ENCODE measurements around the gene CDC42EP3.

Gene CDC42EP3

DNA sequence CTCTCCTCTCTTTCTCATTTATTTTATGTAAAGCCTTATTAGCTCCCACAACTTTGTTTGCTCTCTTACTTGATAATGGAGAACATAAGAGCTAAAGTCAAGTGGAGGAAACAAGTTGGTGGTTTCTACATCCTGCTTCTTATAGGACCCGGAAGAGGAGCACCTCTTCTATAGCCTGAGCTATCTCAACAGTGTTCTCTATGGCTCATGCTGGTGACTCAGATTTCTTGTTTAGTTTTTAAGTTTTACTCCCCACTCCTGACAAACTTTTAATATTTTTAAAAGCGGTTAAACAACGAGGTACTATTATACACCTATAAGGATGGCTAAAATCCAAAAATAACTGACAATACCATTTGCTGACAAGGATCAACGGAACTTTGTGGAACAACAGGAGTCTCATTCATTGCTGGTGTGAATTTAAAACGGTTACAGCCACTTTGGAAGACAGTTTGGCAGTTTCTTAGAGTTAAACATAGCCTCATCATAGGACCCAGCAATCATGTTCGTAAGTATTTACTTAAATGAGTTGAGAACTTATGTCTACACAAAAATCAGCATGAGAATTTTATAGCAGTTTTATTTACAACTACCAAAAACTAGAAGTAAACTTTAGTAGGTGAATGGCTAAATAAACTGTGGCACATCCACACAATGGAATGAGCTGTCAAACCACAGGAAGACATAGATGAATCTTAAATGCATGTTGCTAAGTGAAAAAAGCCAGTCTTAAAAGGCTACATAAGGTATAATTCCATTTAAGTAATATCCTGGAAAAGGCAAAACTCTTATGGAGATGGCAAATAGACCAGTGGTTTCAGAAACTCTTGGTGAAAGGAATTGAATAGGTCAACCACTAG lies 12.7 kb upstream of the CDC42EP3 start:
- H3K27me3 ChIP-seq (ENCODE audit: control insufficient read depth in 1 of 2, insufficient read depth in 2 of 2, low read length in 2 of 2) = no peaks in the 10 kb centered on the region
- H3K4me3 ChIP-seq (ENCODE audit: low read depth in 1 of 2, low read length in 2 of 2) = no peak overlapping the region
- peaks cover 0 to 3% of the 10 kb centered on the region in 2 donors for H3K4me1 ChIP-seq (ENCODE audit: control insufficient read depth in 1 of 2, insufficient read depth in 2 of 2, low read length in 2 of 2)
- no peak overlapping the region for H3K9ac ChIP-seq (ENCODE audit: low read depth in 1 of 2, low read length in 2 of 2)
- H3K9me3 ChIP-seq (ENCODE audit: control insufficient read depth in 1 of 2, low read length in 2 of 2) = no peaks in the 10 kb centered on the region
- no peaks in the 10 kb centered on the region for H3K36me3 ChIP-seq (ENCODE audit: control insufficient read depth in 1 of 2, insufficient read depth in 2 of 2, low read length in 2 of 2)
- no peak overlapping the region for H3K27ac ChIP-seq (ENCODE audit: low read depth, low read length)

DNA sequence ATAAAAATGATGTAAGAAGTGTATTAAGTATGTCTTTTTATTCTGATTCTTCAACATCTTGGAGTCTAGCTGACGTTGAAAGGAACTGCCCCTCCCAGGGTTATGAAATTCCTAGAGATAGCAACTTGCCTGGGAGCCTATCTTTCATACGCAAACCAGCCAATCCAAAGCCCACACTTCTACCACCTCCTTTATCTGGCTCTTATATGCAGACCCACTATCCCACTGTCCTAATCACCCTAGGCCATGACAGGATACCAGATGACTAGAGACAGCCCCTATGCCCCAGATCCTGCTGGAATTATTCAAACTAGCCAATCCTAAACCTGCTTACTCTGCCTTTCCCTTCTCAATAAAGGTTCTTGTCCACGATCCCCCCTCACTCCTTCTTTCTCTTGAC lies 11.8 kb upstream of the CDC42EP3 start:
- Histone ChIP-seq H3K36me3 (ENCODE audit: control insufficient read depth in 1 of 2, insufficient read depth in 2 of 2, low read length in 2 of 2) (no peaks in the 10 kb centered on the region), H3K4me1 (ENCODE audit: control insufficient read depth in 1 of 2, insufficient read depth in 2 of 2, low read length in 2 of 2) (peaks cover 0 to 3% of the 10 kb centered on the region in 2 donors), H3K27ac (ENCODE audit: low read depth, low read length) (no peak overlapping the region), H3K4me3 (ENCODE audit: low read depth in 1 of 2, low read length in 2 of 2) (no peak overlapping the region), H3K9ac (ENCODE audit: low read depth in 1 of 2, low read length in 2 of 2) (no peak overlapping the region), H3K27me3 (ENCODE audit: control insufficient read depth in 1 of 2, insufficient read depth in 2 of 2, low read length in 2 of 2) (no peaks in the 10 kb centered on the region), H3K9me3 (ENCODE audit: control insufficient read depth in 1 of 2, low read length in 2 of 2) (no peaks in the 10 kb centered on the region)

DNA sequence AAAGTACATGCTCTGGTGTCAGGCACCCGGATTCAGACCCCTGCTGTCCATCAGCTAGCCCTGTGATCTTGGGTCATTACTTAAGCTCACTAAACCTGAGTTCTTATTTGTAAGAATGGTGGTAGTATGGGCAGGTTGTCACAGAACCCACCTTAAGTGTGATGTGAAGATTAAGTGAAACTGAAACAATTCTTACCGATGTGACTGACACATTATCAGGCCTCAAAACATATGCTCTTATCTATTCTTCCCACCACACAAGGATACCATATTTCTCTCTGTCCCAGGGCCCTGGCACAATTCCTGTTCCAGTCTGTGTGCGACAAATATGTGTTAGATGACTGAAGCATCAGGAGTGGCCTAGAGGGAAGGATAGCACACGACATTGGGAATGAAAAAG lies 11.0 kb upstream of the CDC42EP3 start:
- no peak overlapping the region for H3K27ac ChIP-seq (ENCODE audit: low read depth, low read length)
- no peak overlapping the region for H3K4me3 ChIP-seq (ENCODE audit: low read depth in 1 of 2, low read length in 2 of 2)

DNA sequence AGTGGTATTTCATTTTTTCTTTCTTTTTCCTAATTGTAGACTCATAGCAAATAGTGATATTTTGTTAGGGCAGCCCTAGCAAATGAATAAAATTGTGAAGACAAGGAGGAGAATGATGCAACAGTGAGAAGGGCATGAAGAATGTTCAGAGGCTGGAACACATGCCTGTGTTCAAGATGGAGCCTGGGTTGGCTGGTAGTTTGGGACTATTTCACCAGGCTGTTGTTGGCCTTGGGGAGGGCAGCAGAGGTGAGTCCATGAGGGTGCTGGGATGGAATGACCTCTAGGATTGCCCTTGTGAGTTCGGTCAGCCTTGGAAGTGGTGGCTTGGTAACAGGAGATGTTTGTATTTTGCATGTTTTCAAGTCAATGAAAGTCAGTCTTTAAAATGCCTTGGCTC lies 10.1 kb upstream of the CDC42EP3 start:
- H3K9me3 ChIP-seq (ENCODE audit: control insufficient read depth in 1 of 2, low read length in 2 of 2) = no peaks in the 10 kb centered on the region
- peaks cover 0 to 3% of the 10 kb centered on the region in 2 donors for H3K4me1 ChIP-seq (ENCODE audit: control insufficient read depth in 1 of 2, insufficient read depth in 2 of 2, low read length in 2 of 2)
- H3K9ac ChIP-seq (ENCODE audit: low read depth in 1 of 2, low read length in 2 of 2) = no peak overlapping the region
- no peak overlapping the region for H3K27ac ChIP-seq (ENCODE audit: low read depth, low read length)
- H3K4me3 ChIP-seq (ENCODE audit: low read depth in 1 of 2, low read length in 2 of 2) = no peak overlapping the region
- H3K27me3 ChIP-seq (ENCODE audit: control insufficient read depth in 1 of 2, insufficient read depth in 2 of 2, low read length in 2 of 2) = no peaks in the 10 kb centered on the region
- H3K36me3 ChIP-seq (ENCODE audit: control insufficient read depth in 1 of 2, insufficient read depth in 2 of 2, low read length in 2 of 2) = no peaks in the 10 kb centered on the region

More for the DNA sequence above, 11.0 kb upstream of the CDC42EP3 start:
- H3K9ac ChIP-seq (ENCODE audit: low read depth in 1 of 2, low read length in 2 of 2) = no peak overlapping the region
- peaks cover 0 to 3% of the 10 kb centered on the region in 2 donors for H3K4me1 ChIP-seq (ENCODE audit: control insufficient read depth in 1 of 2, insufficient read depth in 2 of 2, low read length in 2 of 2)
- no peaks in the 10 kb centered on the region for H3K9me3 ChIP-seq (ENCODE audit: control insufficient read depth in 1 of 2, low read length in 2 of 2)
- no peaks in the 10 kb centered on the region for H3K36me3 ChIP-seq (ENCODE audit: control insufficient read depth in 1 of 2, insufficient read depth in 2 of 2, low read length in 2 of 2)
- H3K27me3 ChIP-seq (ENCODE audit: control insufficient read depth in 1 of 2, insufficient read depth in 2 of 2, low read length in 2 of 2) = no peaks in the 10 kb centered on the region

DNA sequence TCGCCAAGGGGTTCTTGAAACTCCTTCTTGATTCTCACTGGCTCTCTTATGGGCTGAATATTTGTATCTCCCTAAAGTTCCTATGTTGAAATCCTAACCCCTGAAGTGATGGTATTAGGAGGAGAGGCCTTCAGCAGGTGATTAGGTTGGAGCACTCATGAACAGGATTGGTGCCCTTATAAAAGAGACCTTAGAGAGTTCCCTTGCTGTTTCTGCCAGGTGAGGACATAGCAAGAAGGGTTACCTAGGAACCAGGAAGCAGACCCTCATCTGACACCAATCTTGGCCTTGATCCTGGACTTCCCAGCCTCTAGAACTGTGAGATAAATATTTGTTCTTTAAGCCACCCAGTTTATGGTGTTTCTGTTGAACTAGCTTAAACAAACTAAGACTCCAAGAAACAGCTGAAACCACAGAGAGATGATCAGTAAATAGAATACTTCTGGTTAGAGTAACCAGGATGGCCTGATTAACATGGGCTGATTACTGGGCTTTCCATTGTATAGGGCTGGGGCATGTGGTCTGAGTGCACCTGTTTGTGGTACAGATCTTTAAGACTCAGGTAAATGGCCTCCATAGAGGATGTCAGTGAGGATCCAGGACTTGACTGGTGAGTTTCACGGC lies 7.7 kb upstream of the CDC42EP3 start:
- H3K4me3 ChIP-seq (ENCODE audit: low read depth in 1 of 2, low read length in 2 of 2) = no peak overlapping the region
- H3K4me1 ChIP-seq (ENCODE audit: control insufficient read depth in 1 of 2, insufficient read depth in 2 of 2, low read length in 2 of 2) = peaks cover 0 to 3% of the 10 kb centered on the region in 2 donors
- H3K36me3 ChIP-seq (ENCODE audit: control insufficient read depth in 1 of 2, insufficient read depth in 2 of 2, low read length in 2 of 2) = no peaks in the 10 kb centered on the region
- no peak overlapping the region for H3K9ac ChIP-seq (ENCODE audit: low read depth in 1 of 2, low read length in 2 of 2)
- H3K9me3 ChIP-seq (ENCODE audit: control insufficient read depth in 1 of 2, low read length in 2 of 2) = no peaks in the 10 kb centered on the region
- H3K27me3 ChIP-seq (ENCODE audit: control insufficient read depth in 1 of 2, insufficient read depth in 2 of 2, low read length in 2 of 2) = no peaks in the 10 kb centered on the region
- H3K27ac ChIP-seq (ENCODE audit: low read depth, low read length) = no peak overlapping the region

DNA sequence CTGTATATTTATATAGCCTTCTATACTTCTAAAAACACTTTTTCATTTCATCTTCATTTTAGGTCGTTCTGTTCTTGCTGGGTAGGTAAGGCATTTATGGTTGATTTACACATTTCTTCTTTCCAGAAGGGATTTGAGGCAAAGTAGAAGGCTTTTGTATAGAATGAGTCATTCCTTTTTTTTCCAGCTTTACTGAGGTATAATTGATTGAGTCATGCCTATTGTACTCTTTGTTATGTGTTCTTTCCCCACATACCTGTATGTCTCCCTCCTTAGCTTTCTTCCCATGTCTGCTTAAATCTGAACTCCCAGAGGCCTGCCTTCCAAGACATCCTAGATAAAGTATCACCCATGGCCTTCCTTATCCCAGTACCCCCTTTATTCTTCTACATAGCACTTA lies 4.8 kb upstream of the CDC42EP3 start:
- no peaks in the 10 kb centered on the region for H3K9me3 ChIP-seq (ENCODE audit: control insufficient read depth in 1 of 2, low read length in 2 of 2)
- no peaks in the 10 kb centered on the region for H3K27me3 ChIP-seq (ENCODE audit: control insufficient read depth in 1 of 2, insufficient read depth in 2 of 2, low read length in 2 of 2)
- H3K4me3 ChIP-seq (ENCODE audit: low read depth in 1 of 2, low read length in 2 of 2) = no peak overlapping the region
- no peak overlapping the region for H3K27ac ChIP-seq (ENCODE audit: low read depth, low read length)
- no peaks in the 10 kb centered on the region for H3K4me1 ChIP-seq (ENCODE audit: control insufficient read depth in 1 of 2, insufficient read depth in 2 of 2, low read length in 2 of 2)
- H3K36me3 ChIP-seq (ENCODE audit: control insufficient read depth in 1 of 2, insufficient read depth in 2 of 2, low read length in 2 of 2) = no peaks in the 10 kb centered on the region
- H3K9ac ChIP-seq (ENCODE audit: low read depth in 1 of 2, low read length in 2 of 2) = no peak overlapping the region

DNA sequence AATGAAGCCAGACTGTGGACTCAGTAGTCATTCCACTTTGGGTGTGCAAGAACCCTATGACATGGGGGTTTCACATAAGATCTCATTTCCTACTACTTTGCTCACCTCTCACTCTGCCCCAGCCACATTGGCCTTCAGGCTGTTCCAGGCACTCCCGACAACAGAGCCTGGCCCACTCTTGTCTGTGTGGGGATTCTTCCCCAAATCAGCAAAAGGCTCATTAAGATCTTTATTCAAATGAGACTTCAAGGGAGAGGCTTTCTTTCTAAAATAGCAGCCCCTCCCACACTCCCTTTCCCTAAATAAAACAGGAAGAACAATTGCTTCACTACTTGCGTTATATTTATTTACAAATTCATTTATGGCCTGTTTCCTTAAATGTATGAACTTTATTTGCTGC lies 3.5 kb upstream of the CDC42EP3 start:
- Histone ChIP-seq H3K4me3 (ENCODE audit: low read depth in 1 of 2, low read length in 2 of 2) (no peak overlapping the region), H3K9ac (ENCODE audit: low read depth in 1 of 2, low read length in 2 of 2) (no peak overlapping the region), H3K27ac (ENCODE audit: low read depth, low read length) (no peak overlapping the region), H3K27me3 (ENCODE audit: control insufficient read depth in 1 of 2, insufficient read depth in 2 of 2, low read length in 2 of 2) (peaks cover 3 to 11% of the 10 kb centered on the region in 2 donors), H3K36me3 (ENCODE audit: control insufficient read depth in 1 of 2, insufficient read depth in 2 of 2, low read length in 2 of 2) (no peaks in the 10 kb centered on the region), H3K9me3 (ENCODE audit: control insufficient read depth in 1 of 2, low read length in 2 of 2) (no peaks in the 10 kb centered on the region), H3K4me1 (ENCODE audit: control insufficient read depth in 1 of 2, insufficient read depth in 2 of 2, low read length in 2 of 2) (peaks cover 4 to 8% of the 10 kb centered on the region in 2 donors)

DNA sequence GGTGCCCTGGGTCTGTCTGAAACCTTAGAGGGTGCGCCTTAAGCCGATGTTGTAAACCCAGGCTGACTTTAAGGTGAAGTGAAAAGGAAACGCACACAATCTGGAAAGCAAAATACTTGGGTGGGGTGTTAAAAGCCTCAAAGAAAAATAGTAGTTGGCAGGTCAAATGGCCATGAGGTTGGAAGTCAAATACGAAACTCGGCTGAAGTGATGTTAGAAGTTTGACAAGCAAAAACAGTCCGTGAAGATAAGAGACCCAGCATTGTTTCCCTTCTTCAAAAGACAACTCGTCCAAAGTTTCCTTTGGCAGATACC lies 1.4 kb upstream of the CDC42EP3 start:
- peaks cover 4 to 13% of the 10 kb centered on the region in 2 donors for H3K4me1 ChIP-seq (ENCODE audit: control insufficient read depth in 1 of 2, insufficient read depth in 2 of 2, low read length in 2 of 2)
- H3K9ac ChIP-seq (ENCODE audit: low read depth in 1 of 2, low read length in 2 of 2) = peak overlapping the region; percentile 60 to 68
- no peak overlapping the region for H3K27ac ChIP-seq (ENCODE audit: low read depth, low read length)
- no peaks in the 10 kb centered on the region for H3K36me3 ChIP-seq (ENCODE audit: control insufficient read depth in 1 of 2, insufficient read depth in 2 of 2, low read length in 2 of 2)
- peaks cover 3 to 14% of the 10 kb centered on the region in 2 donors for H3K27me3 ChIP-seq (ENCODE audit: control insufficient read depth in 1 of 2, insufficient read depth in 2 of 2, low read length in 2 of 2)
- peak overlapping the region; percentile 74 to 75 for H3K4me3 ChIP-seq (ENCODE audit: low read depth in 1 of 2, low read length in 2 of 2)
- no peaks in the 10 kb centered on the region for H3K9me3 ChIP-seq (ENCODE audit: control insufficient read depth in 1 of 2, low read length in 2 of 2)

DNA sequence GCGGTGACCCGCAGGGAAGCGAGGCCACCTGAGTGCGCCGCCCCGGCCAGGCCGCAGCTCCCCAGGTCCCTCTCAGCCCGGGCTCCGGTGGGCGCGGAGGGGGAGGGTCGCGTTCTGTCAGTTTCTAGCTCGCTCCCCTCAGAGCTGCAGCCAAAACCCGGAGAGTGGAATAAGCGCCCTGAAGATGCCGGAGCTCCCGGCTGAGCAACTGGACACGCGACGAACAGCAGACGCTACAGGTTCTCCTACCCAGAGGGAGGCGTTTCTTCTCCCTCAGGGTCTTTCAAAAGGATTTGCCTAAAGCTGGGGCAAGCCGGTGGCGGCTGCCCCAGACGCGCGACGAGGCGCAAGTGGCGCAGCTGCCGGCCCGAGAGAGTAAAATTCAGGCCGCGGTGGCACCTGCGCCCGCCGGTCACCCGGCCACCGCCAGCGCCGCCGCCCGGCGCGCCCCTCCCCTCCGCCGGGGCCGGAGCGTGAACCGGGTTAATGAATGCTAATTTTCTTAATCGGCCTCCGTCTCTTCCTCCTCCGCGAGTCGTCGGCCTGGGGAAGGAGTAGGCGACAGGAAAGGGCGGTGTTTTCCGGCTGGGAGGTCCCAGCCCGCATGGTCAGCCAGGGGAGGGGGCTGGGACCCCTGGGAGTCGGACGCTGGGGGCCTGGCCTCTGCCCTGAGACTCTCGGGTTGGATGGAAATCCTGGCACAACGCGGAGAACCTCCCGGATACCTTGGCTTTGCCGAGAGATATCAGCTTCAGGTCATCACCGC lies 845 bp upstream of the CDC42EP3 start:
- Histone ChIP-seq H3K27ac (ENCODE audit: low read depth, low read length) (peak overlapping the region; percentile 84), H3K9ac (ENCODE audit: low read depth in 1 of 2, low read length in 2 of 2) (peak overlapping the region; percentile 60 to 68), H3K4me3 (ENCODE audit: low read depth in 1 of 2, low read length in 2 of 2) (peak overlapping the region; percentile 74 to 75), H3K9me3 (ENCODE audit: control insufficient read depth in 1 of 2, low read length in 2 of 2) (no peaks in the 10 kb centered on the region), H3K27me3 (ENCODE audit: control insufficient read depth in 1 of 2, insufficient read depth in 2 of 2, low read length in 2 of 2) (peaks cover 3 to 14% of the 10 kb centered on the region in 2 donors), H3K36me3 (ENCODE audit: control insufficient read depth in 1 of 2, insufficient read depth in 2 of 2, low read length in 2 of 2) (no peaks in the 10 kb centered on the region), H3K4me1 (ENCODE audit: control insufficient read depth in 1 of 2, insufficient read depth in 2 of 2, low read length in 2 of 2) (peaks cover 4 to 16% of the 10 kb centered on the region in 2 donors)

DNA sequence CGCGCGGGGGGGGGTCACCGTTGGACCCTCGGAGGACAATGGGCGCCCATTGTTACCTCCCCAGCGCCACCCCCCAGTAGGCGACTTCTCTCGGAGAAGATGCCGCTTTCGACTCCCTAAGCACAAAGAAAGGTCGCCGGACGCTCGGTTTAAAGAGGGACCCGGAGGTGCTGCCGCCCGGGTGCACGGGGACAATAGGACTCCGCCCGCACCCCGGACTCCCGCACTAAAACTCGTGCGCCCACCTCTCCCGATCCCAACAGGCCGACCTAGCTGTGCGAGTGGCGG lies 318 bp upstream of the CDC42EP3 start:
- peak overlapping the region; percentile 60 to 68 for H3K9ac ChIP-seq (ENCODE audit: low read depth in 1 of 2, low read length in 2 of 2)
- H3K27me3 ChIP-seq (ENCODE audit: control insufficient read depth in 1 of 2, insufficient read depth in 2 of 2, low read length in 2 of 2) = peaks cover 3 to 14% of the 10 kb centered on the region in 2 donors
- H3K4me1 ChIP-seq (ENCODE audit: control insufficient read depth in 1 of 2, insufficient read depth in 2 of 2, low read length in 2 of 2) = peaks cover 4 to 16% of the 10 kb centered on the region in 2 donors
- H3K36me3 ChIP-seq (ENCODE audit: control insufficient read depth in 1 of 2, insufficient read depth in 2 of 2, low read length in 2 of 2) = no peaks in the 10 kb centered on the region
- peak overlapping the region; percentile 84 for H3K27ac ChIP-seq (ENCODE audit: low read depth, low read length)
- H3K4me3 ChIP-seq (ENCODE audit: low read depth in 1 of 2, low read length in 2 of 2) = peak overlapping the region; percentile 74 to 75
- no peaks in the 10 kb centered on the region for H3K9me3 ChIP-seq (ENCODE audit: control insufficient read depth in 1 of 2, low read length in 2 of 2)

Data from duodenal mucosa (tissue), 2 donors.